HG03159 (cell line): ENCODE measurements around the gene SLC34A3.
A peak's percentile ranks its signal among the peaks of the same experiment; 100 is the strongest.

Experiments used
- ATAC-seq: cut with Tn5 transposase; IDR thresholded peaks from one replicate; pipeline ENCODE4 v1.9.1; 2021; ENCODE audit warnings: mild to moderate bottlenecking, moderate library complexity; ENCODE audit not compliant: unreplicated experiment

The SLC34A3 gene

GRCh38 chr9:137195525-137196220 is 35.0 kb upstream of the SLC34A3 start:
- no peak for ATAC-seq

GRCh38 chr9:137198051-137198901 is 32.4 kb upstream of the SLC34A3 start:
- no peak for ATAC-seq

- ATAC-seq = no peak
Measured at GRCh38 chr9:137198902-137199283, 31.8 kb upstream of the SLC34A3 start.

GRCh38 chr9:137199411-137200121 is 31.1 kb upstream of the SLC34A3 start:
- ATAC-seq = no peak

GRCh38 chr9:137200311-137201204 is 30.1 kb upstream of the SLC34A3 start, which contains the start of gene TPRN:
Gene TPRN, minus strand, starts transcription at chr9:137200741. Its CDS starts 30 bp downstream, at chr9:137200711.
- peak; percentile 84 for ATAC-seq

GRCh38 chr9:137201205-137201868 is 29.4 kb upstream of the SLC34A3 start:
- no peak for ATAC-seq

- ATAC-seq = no peak
Measured at GRCh38 chr9:137202966-137203365, 27.7 kb upstream of the SLC34A3 start.

- ATAC-seq = no peak
Measured at GRCh38 chr9:137204731-137205125, 26.0 kb upstream of the SLC34A3 start.

GRCh38 chr9:137205126-137206069 is 25.3 kb upstream of the SLC34A3 start, which contains the start of the genes NDOR1 and TMEM203:
Gene NDOR1, plus strand, starts transcription at chr9:137205700. Its CDS starts 78 bp downstream, at chr9:137205778.
Gene TMEM203, minus strand, starts transcription at chr9:137205648. Its CDS starts 234 bp downstream, at chr9:137205414.
- ATAC-seq = peak; percentile 42

- ATAC-seq = no peak
Measured at GRCh38 chr9:137206602-137207001, 24.1 kb upstream of the SLC34A3 start.

- no peak for ATAC-seq
Measured at GRCh38 chr9:137211532-137211931, 19.2 kb upstream of the SLC34A3 start.

GRCh38 chr9:137212520-137212919 is 18.2 kb upstream of the SLC34A3 start:
- no peak for ATAC-seq

- no peak for ATAC-seq
Measured at GRCh38 chr9:137213160-137214060, 17.3 kb upstream of the SLC34A3 start.

GRCh38 chr9:137214620-137215019 is 16.1 kb upstream of the SLC34A3 start:
- no peak for ATAC-seq

GRCh38 chr9:137215196-137215986 is 15.3 kb upstream of the SLC34A3 start:
- ATAC-seq = no peak

GRCh38 chr9:137216188-137216965 is 14.3 kb upstream of the SLC34A3 start:
- no peak for ATAC-seq
